CD8-positive, alpha-beta memory T cell (primary cell): ENCODE results near the gene IQSEC3. TPM values are rescaled to one million over a fixed set of nuclear protein-coding genes. Genes with fewer than 3 reads are reported as not detected.
"Not testable (repeated sequence)": the region's sequence is repeated elsewhere in the genome, so short reads cannot be mapped to it uniquely, and the experiment has no call there.

Experiments
- CTCF ChIA-PET: fragments of 350-600 bp; sonication (Branson Sonifier 250); formaldehyde crosslinking; loops from one replicate; lab custom pipeline; 2021; ENCODE audit warnings: antibody characterized with exemption; lab: Charles Lee
- POLR2A ChIA-PET: fragments of 350-600 bp; sonication (Branson Sonifier 250); formaldehyde crosslinking; loops from one replicate; lab custom pipeline; 2021; ENCODE audit warnings: antibody characterized with exemption; lab: Charles Lee
- DNase-seq, 5 donors: peaks; one replicate each; pipeline versions ENCODE4 v3.0.0 to v3.0.0-alpha.2; 2020 to 2022; ENCODE audit warnings: mixed read lengths in 1 of 5
- H3K27ac ChIP-seq: one replicate; pipeline ENCODE4 v1.7.0; 2013; ENCODE audit warnings: low read depth, mild to moderate bottlenecking, low read length, moderate library complexity
- H3K27me3 ChIP-seq: 2 replicates; pipeline ENCODE4 v1.7.0; 2013; ENCODE audit warnings: low read length, mild to moderate bottlenecking; ENCODE audit not compliant: insufficient read depth, poor library complexity, severe bottlenecking
- H3K36me3 ChIP-seq: 2 replicates; pipeline ENCODE4 v1.7.0; 2013; ENCODE audit warnings: mild to moderate bottlenecking, low read length, moderate library complexity; ENCODE audit not compliant: insufficient read depth
- H3K4me1 ChIP-seq: 2 replicates; pipeline ENCODE4 v1.7.0; 2013; ENCODE audit warnings: mild to moderate bottlenecking, low read length, moderate library complexity; ENCODE audit not compliant: insufficient read depth
- H3K4me3 ChIP-seq: 2 replicates; pipeline ENCODE4 v1.7.0; 2013; ENCODE audit warnings: mild to moderate bottlenecking, low read length
- H3K9me3 ChIP-seq: 2 replicates; pipeline ENCODE4 v1.7.0; 2013; ENCODE audit warnings: mild to moderate bottlenecking, low read length
- H3K27ac Mint-ChIP-seq, 8 donors: one replicate each; pipeline ENCODE4 v1.8.0; 2020 to 2021; ENCODE audit warnings: mixed read lengths in 8 of 8, mild to moderate bottlenecking in 6 of 8, inconsistent platforms in 3 of 8, moderate library complexity in 3 of 8
- H3K27me3 Mint-ChIP-seq, 2 donors: one replicate each; pipeline ENCODE4 v1.8.0; 2020 to 2021; ENCODE audit warnings: mixed read lengths in 2 of 2, mild to moderate bottlenecking in 1 of 2, moderate library complexity in 1 of 2
- H3K36me3 Mint-ChIP-seq, 3 donors: one replicate each; pipeline ENCODE4 v1.8.0; 2020 to 2021; ENCODE audit warnings: mixed read lengths in 3 of 3, inconsistent platforms in 1 of 3, mild to moderate bottlenecking in 1 of 3
- H3K4me1 Mint-ChIP-seq, 3 donors: one replicate each; pipeline ENCODE4 v1.8.0; 2020 to 2021; ENCODE audit warnings: mixed read lengths in 3 of 3, inconsistent platforms in 1 of 3, mild to moderate bottlenecking in 1 of 3
- H3K4me3 Mint-ChIP-seq, 7 donors: one replicate each; pipeline ENCODE4 v1.8.0; 2020 to 2021; ENCODE audit warnings: mixed read lengths in 7 of 7, mild to moderate bottlenecking in 6 of 7, moderate library complexity in 4 of 7, inconsistent platforms in 2 of 7
- H3K9me3 Mint-ChIP-seq, 5 donors: one replicate each; pipeline ENCODE4 v1.8.0; 2020 to 2022; ENCODE audit warnings: mixed read lengths in 5 of 5, mild to moderate bottlenecking in 3 of 5, moderate library complexity in 2 of 5, inconsistent platforms in 1 of 5
- polyA plus RNA-seq: library from polyadenylated mRNA; unstranded; fragments of 300-500 nt; fragmentation: Illumina TruSeq; gene quantifications from one replicate; pipeline ENCODE4 v1.2.3, GENCODE V29; 2021
- total RNA-seq, 2 experiments: library from RNA; stranded (reverse); gene quantifications; one replicate each; pipeline ENCODE4 v1.2.3, GENCODE V29; 2021

IQSEC3 gene
- total and polyA plus RNA-seq, 3 experiments from 2014 or later: 0.53 to 0.88 TPM; not detected in 1

DNA sequence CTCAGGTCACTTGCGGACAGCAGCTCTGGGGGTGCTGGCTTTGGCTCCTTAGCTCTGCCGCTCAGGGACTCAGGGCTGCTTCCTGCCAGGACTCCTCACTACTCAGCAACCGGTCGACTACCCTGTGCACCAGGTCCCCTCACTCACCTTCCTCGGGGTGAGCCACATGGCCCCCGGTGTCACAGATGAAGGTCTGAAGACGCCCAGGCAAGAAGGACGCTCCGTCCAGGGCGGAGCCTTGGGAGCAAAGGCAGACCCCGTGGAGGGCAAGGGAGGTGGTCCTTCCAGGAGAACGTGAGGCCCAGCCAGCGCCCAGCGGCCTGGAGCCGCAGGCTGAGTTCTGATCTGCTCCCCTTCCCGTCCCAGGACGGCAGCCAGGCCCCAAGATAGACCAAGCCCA lies 115.4 kb downstream of the IQSEC3 start:
- no peak overlapping the region for H3K4me3 Mint-ChIP-seq
- no peak overlapping the region for H3K27ac ChIP-seq
- ChIA-PET POLR2A (no interaction called here), CTCF (no interaction called here)
- H3K27me3 ChIP-seq: no peaks in the 10 kb centered on the region
- peaks cover 2 to 51% of the 10 kb centered on the region in 2 donors for H3K27me3 Mint-ChIP-seq
- no peak overlapping the region for H3K27ac Mint-ChIP-seq
- no peaks in the 10 kb centered on the region for H3K36me3 Mint-ChIP-seq
- H3K4me1 ChIP-seq: no peaks in the 10 kb centered on the region
- peaks cover 3 to 8% (median 8%) of the 10 kb centered on the region in 3 donors for H3K4me1 Mint-ChIP-seq
- no peaks in the 10 kb centered on the region for H3K9me3 ChIP-seq
- no peaks in the 10 kb centered on the region for H3K36me3 ChIP-seq
- H3K9me3 Mint-ChIP-seq: no peaks in the 10 kb centered on the region
- no peak for DNase-seq
- no peak overlapping the region for H3K4me3 ChIP-seq

DNA sequence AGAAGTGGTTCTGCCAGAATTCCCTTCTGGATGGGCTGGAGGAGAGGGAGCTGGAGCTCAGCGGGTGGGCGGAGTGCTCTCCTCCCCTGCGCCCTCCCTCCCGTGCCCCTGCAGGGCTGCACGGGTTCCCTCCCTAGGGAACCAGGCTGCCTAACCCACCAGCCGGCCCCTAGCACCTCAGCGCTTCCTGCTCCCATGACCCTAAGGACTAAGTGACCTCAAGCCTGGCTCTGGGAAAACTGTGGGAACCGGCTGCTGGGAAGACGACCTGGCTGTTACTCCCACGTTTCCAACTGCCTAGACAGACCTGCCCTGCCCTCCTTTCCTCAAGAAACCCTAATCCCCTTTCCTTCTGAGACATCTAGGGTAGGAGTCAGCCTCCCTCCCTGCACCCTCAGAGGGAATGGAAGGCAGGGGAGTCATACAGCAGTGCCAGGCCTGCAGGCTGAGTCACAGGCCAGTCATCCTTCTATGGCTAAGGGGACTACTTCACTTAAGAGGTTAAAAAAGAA lies 115.9 kb downstream of the IQSEC3 start:
- Histone ChIP-seq H3K9me3 (no peaks in the 10 kb centered on the region), H3K4me1 (no peaks in the 10 kb centered on the region), H3K27ac (no peak overlapping the region), H3K36me3 (no peaks in the 10 kb centered on the region), H3K27me3 (no peaks in the 10 kb centered on the region), H3K4me3 (no peak overlapping the region)
- Mint-ChIP-seq H3K4me3 (no peak overlapping the region), H3K27ac (no peak overlapping the region), H3K27me3 (peaks cover 4 to 52% of the 10 kb centered on the region in 2 donors), H3K4me1 (peaks cover 3 to 8% (median 8%) of the 10 kb centered on the region in 3 donors), H3K36me3 (no peaks in the 10 kb centered on the region), H3K9me3 (no peaks in the 10 kb centered on the region)
- ChIA-PET CTCF (no interaction called here), POLR2A (no interaction called here)
- no peak for DNase-seq

DNA sequence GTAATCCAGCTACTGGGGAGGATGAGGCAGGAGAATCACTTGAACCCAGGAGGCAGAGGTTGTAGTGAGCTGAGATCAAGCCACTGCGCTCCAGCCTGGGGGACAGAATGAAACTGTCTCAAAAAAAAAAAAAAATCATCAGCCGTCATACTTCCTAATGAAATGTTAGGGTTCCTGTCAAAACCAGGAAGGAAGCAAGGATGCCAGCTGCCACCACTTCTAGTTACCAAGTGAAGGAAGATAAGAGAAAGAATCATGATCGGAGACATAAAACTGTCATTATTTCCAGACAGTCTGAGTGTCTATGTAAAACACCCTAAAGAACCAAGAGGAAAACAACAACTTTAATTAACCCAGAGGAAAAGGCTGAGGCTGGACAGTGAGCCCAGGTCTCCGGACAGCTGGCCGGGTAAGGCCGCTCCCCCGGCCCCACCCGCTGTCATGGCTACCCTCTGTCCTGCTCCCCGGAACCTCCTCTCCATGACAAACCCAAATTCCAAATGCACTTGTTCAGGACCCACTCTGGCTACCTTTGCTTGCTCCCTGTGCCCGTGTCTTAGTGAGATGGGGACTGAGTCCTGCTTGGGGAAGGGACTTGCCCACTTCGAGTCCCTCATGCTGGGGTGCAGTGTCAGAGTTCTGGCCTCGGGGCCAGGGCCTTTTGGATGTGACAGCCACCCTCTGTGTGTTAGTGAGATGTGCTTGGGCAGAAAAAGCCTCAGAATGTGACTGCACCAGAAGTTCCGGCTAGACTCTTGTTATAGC lies 118.4 kb downstream of the IQSEC3 start:
- H3K27ac Mint-ChIP-seq: no peak overlapping the region
- POLR2A ChIA-PET: no interaction called here
- H3K36me3 Mint-ChIP-seq: no peaks in the 10 kb centered on the region
- Histone ChIP-seq H3K4me3 (no peak overlapping the region), H3K4me1 (peaks cover 5% of the 10 kb centered on the region), H3K36me3 (no peaks in the 10 kb centered on the region), H3K9me3 (no peaks in the 10 kb centered on the region), H3K27ac (no peak overlapping the region), H3K27me3 (peaks cover 2% of the 10 kb centered on the region)
- H3K27me3 Mint-ChIP-seq: peaks cover 4 to 46% of the 10 kb centered on the region in 2 donors
- H3K4me1 Mint-ChIP-seq: peaks cover 4 to 10% (median 6%) of the 10 kb centered on the region in 3 donors
- no peak for DNase-seq
- H3K9me3 Mint-ChIP-seq: no peaks in the 10 kb centered on the region
- CTCF ChIA-PET: no interaction called here
- no peak overlapping the region for H3K4me3 Mint-ChIP-seq

DNA sequence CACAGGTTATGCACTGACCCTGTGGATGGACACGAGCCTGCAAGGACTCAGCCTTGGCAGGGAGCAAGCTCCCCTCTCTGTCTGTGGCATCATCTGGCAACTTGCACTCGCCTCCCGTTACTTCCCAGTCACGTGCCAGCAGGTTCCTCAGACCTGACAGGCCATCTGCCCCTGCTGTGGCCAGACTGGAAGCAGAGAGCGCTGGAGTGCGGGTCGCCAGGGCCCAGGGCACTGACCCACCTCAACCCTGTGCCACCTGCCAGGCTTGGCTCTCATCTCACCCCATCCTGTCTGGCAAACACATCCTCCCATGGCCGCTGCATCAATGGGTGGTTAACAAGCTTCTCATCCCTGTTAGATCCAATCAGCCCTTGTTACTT lies 119.0 kb downstream of the IQSEC3 start:
- Mint-ChIP-seq H3K4me3 (peak overlapping the region in 1 of 7 donors; percentile 41), H3K9me3 (no peaks in the 10 kb centered on the region), H3K36me3 (no peaks in the 10 kb centered on the region), H3K27me3 (peaks cover 9 to 46% of the 10 kb centered on the region in 2 donors), H3K4me1 (peaks cover under 1 to 4% (median 1%) of the 10 kb centered on the region in 3 donors), H3K27ac (no peak overlapping the region)
- H3K4me3 ChIP-seq: no peak overlapping the region
- DNase-seq: no peak
- ChIA-PET POLR2A (no interaction called here), CTCF (no interaction called here)
- H3K36me3 ChIP-seq: no peaks in the 10 kb centered on the region
- no peaks in the 10 kb centered on the region for H3K9me3 ChIP-seq
- H3K27ac ChIP-seq: no peak overlapping the region
- peaks cover 8% of the 10 kb centered on the region for H3K27me3 ChIP-seq
- H3K4me1 ChIP-seq: peaks cover 5% of the 10 kb centered on the region

DNA sequence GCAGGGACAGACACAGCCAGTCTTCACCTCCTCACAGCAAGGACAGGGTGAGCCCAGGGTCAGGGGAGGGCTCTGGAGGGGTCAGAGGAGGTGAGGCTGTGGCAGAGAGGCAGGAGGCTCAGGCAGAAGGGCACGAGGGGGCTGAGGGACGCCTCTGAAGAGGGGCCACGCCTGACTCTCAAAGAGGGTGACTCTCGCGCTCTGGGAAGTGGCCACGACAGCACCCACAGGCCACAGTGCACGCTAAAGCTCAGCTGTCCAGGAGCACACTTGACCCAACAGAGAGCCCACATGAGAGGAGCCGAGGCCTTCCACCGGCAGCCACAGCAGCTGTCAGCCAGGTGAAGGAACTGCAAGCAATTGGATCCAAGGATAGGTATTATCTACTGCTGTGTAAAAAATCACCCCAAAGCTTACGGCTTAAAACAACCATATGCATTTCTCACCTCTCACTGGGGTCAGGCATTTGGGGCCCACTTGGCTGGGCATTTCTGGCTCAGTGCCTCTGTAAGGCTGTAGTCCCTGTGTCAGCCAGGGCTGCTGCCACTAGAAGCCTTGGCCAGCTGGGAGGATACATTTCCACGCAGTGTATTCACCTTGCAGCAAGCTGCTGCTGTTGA lies 119.5 kb downstream of the IQSEC3 start:
- Histone ChIP-seq H3K27me3 (peaks cover 9% of the 10 kb centered on the region), H3K4me3 (no peak overlapping the region), H3K36me3 (no peaks in the 10 kb centered on the region), H3K4me1 (peaks cover 5% of the 10 kb centered on the region), H3K9me3 (no peaks in the 10 kb centered on the region), H3K27ac (no peak overlapping the region)
- ChIA-PET CTCF (no interaction called here), POLR2A (no interaction called here)
- Mint-ChIP-seq H3K9me3 (no peaks in the 10 kb centered on the region), H3K36me3 (no peaks in the 10 kb centered on the region), H3K4me3 (peak overlapping the region in 1 of 7 donors; percentile 41), H3K27ac (no peak overlapping the region), H3K27me3 (peaks cover 9 to 48% of the 10 kb centered on the region in 2 donors), H3K4me1 (peaks cover 0 to 4% (median 1%) of the 10 kb centered on the region in 3 donors)
- no peak for DNase-seq

DNA sequence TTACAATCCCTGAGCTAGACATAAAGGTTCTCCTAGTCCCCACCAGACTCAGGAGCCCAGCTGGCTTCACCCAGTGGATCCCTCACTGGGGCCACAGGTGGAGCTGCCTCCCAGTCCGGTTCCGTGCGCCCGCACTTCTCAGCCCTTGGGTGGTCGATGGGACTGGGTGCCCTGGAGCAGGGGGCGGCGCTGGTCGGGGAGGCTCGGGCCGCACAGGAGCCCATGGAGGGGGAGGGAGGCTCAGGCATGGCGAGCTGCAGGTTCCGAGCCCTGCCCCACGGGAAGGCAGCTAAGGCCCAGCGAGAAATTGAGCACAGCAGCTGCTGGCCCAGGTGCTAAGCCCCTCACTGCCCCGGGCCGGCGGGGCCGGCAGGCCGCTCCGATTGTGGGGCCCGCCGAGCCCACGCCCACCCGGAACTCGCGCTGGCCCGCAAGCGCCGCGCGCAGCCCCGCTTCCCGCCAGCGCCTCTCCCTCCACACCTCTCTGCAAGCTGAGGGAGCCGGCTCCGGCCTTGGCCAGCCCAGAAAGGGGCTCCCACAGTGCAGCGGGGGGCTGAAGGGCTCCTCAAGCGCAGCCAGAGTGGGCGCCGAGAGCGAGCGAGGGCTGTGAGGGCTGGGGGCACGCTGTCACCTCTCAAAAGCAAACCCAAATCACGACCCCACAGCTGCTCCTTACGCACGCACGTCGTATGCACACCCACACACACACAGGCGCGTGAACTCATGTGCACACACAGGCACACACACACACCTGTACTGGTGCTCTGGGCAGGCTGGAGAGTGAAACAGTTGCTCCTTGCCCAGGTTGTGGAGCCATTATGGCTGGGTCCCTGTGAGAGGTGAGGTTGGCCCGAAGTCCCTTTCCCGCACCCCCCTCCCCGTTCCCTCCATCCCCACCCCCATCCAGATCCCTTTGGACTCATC lies 121.7 kb downstream of the IQSEC3 start:
- H3K27ac ChIP-seq, DNase-seq, H3K9me3 ChIP-seq, POLR2A ChIA-PET, H3K27ac Mint-ChIP-seq, H3K4me1 Mint-ChIP-seq, H3K4me1 ChIP-seq, H3K27me3 ChIP-seq, H3K36me3 ChIP-seq, H3K9me3 Mint-ChIP-seq, H3K36me3 Mint-ChIP-seq, H3K4me3 ChIP-seq: not testable (repeated sequence)
- Mint-ChIP-seq H3K4me3 (peak overlapping the region in 6 of 7 donors; percentile 43 to 83 (median 75)), H3K27me3 (peaks cover 13 to 58% of the 10 kb centered on the region in 2 donors)
- CTCF ChIA-PET: interaction anchor here (1.0 kb wide), 1 partner anchor 30 kb away, joined by 3 read pairs; no protein-coding TSS in a partner anchor

DNA sequence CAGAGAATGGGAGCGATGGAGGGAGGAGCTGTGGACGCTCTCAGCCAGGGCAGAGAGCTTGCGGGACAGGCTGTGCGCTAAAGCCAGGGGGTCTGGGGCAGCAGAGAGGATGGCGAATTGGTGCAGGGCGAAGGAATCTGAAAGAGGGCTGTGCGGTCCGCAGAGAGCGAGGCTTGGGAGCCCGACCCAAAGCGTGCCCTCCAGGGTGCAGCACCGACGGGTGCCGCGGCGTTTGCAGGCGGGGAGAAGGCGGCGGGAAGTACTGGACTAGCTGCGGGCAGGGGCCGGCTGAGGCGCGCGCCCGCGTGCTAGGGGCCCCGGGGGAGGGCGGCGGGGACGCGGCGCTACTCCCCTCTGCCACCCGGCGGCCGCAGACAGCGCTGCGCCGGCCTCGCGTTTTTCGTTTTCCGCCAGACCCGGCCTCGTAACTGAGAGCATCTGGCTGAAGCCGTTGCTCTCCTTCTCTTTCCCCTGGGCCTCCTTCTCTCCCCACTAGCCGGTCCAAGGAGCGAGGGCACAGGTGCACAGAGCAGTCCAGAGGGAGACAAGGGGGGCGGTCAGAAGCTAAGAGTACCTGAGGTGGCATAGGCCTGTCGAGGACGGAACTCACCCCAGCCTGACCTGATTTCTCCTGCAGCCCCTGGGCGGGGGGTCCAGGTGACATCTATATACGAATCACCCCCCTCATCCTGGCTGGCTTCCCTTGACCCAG lies 122.5 kb downstream of the IQSEC3 start:
- H3K9me3 Mint-ChIP-seq: no peaks in the 10 kb centered on the region
- ChIA-PET POLR2A (no interaction called here), CTCF (no interaction called here)
- H3K4me1 Mint-ChIP-seq: peaks cover 0 to 4% (median 1%) of the 10 kb centered on the region in 3 donors
- Histone ChIP-seq H3K27me3 (peaks cover 9% of the 10 kb centered on the region), H3K9me3 (no peaks in the 10 kb centered on the region), H3K4me3 (no peak overlapping the region), H3K4me1 (peaks cover 5% of the 10 kb centered on the region), H3K27ac (no peak overlapping the region), H3K36me3 (no peaks in the 10 kb centered on the region)
- H3K4me3 Mint-ChIP-seq: peak overlapping the region in 6 of 7 donors; percentile 43 to 83 (median 75)
- DNase-seq: peak in 2 of 5 donors; percentile 4 to 18
- H3K36me3 Mint-ChIP-seq: no peaks in the 10 kb centered on the region
- H3K27me3 Mint-ChIP-seq: peaks cover 14 to 60% of the 10 kb centered on the region in 2 donors
- no peak overlapping the region for H3K27ac Mint-ChIP-seq
